HG02678 (cell line): ENCODE measurements around the gene KLF13.

Source experiments
- ATAC-seq: cut with Tn5 transposase; IDR thresholded peaks from one replicate; pipeline ENCODE4 v1.9.1; 2021; ENCODE audit warnings: mild to moderate bottlenecking, moderate library complexity; ENCODE audit not compliant: unreplicated experiment

The KLF13 gene

DNA sequence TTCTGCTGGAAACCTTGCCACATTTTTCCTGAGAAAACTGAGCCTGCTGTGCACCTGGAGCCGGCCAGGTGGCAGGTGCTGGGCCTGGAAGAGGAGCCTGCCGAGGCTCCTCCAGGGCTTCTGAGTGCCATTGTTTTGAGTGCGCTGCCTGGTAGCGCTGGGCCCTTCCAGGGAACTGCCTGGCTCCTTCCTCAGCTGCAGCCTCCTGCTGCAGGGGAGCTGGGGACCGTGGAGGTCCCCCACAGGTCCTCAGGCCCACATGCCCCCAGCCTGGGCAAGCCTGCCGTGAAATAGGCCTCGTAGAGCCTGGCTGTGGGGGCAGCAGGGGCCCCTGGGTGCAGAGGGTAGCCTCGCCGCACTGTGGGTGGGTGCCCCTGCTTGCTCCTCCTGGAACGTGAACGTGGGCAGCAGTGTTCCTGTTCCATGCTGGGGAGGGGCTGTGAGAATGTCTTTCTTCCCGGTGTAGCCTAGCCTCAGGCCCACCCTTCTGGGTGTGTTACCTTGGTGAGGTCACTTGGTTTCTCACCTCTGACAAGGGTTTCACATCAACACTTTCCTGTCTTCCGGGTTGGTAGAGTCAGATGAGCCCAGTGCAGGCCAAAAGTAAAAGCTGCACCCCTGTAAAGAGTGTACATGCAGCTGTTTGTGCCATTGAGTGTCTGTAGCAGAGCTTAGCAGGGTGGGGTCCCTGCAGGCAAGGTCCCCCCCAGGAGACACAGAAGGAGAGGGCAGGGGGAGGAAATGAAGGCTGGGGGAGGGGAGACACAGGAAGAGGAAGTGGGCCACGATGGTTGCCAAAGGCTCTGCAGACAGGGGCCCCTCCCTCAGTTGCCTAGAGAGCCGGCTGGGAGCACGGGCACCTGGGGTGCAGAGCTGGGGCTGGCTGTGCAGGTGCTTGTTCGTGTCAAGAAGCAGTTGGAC lies 34.5 kb downstream of the KLF13 start:
- ATAC-seq = peak; percentile 70

DNA sequence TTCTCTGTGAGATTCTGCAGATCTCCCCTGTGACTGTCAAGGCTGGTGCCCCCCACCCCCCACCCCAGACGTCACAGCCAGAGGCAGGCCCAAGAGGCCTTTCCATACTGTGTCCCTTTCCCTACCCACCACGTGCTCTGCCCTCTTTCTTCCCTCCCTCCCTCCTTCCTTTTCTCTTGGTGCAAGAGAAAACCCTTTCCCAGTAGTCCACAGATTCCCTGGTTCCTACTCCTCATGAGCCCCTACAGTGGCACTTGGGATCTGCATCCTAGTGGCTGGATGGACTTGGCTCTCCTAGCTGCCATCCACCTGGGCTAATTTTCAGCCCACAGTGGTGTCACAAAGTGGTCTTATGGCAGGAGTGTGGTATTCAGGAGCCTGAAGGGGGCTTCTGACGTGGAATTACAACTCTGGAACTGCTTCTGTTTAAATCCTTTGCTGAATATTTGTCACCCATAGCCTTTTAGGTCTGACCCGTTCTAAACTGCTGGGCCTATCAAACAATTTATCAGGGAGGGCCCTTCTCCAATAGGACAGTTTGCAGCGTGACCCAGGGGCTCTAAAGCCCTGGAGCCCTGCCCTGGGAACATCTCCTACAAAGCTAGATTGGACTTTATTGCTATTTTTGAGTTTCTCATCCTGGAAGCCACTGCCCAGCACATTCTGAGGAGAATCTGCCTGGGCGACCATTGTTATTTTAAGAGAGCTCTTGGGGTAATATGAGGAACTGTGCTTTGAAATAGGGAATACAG lies 35.3 kb downstream of the KLF13 start:
- ATAC-seq = no peak

DNA sequence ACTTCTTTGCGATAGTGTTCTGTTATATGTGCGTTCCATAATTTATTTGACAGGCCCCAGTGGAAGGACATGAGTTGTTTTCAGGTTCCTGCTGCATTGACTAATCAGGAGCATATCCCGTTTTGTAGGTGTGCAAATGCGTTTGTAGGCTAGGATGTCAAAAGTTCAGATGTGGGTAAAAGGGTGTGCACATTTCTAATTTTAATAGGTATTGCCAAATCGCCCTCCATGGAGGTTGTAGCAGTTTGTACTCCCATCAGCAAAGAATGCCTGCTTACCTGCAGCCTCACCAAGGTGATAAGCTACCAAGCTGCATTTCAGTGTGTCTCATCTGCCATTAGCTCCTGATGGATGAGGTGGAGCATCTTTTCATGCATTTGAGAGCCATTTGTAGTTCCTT lies 36.3 kb downstream of the KLF13 start:
- no peak for ATAC-seq

DNA sequence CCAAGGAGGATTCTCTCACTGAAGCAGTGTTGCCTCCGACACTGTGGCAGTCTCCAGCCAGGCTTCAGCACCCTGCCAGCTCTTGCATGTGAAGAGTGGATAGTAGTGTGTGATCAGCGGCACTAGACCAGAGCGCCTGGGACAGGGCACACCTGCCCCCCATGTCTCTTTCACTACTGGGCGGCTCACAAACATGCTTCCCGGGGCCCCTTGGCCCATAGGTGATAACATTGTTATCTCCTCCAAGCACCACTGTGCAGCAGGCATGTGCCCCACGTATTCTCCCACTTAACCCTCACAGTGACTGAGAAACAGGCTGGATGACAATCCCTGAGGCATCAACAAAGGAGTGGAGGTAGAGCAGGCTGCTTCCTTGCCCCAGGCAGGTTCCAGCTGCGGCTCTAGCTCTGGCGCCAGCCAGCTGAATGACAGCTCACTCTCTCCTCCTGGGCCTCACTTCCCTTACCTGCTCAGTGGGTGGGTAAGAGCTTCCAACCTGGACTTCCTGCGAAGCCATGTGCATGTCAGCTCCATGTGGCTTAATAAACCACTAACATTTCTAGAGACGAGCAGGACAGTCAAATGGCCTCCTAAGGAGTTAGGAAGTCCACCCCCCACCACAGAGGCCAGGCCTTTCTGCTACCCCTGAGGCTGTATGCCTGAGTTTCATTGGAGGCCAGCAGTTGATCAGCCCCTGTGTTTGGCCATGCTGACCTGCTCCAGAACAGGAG lies 37.8 kb downstream of the KLF13 start:
- no peak for ATAC-seq

DNA sequence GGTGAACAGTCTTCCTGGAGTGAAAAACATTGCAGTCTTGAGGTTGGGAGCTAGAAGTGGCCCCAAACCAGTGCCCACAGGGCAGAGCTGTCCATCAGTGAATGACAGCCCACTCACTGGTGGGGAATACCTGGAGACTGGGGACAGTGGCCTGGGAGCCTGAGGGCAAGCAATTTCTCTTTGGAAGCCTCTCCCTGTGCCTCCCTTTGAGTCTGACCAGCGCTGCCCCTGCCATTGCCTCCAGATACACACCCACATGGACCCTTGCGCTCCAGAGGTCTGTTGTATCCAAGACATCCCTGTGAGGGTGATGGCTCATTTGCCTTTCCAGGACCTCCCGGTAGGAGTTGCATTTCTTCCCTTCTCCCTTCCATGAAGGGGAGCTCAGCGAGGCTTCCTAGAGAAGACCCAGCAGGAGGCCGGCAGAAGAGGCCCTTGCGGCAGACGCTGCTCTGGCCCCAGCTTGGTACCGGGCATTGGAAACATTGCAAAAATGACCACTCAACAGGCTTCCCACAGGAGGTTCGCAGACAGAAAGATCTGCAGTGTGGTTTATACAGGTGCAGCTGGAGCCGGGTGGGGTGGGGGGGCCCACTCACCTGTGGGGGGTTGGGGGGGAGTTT lies 38.5 kb downstream of the KLF13 start:
- no peak for ATAC-seq

DNA sequence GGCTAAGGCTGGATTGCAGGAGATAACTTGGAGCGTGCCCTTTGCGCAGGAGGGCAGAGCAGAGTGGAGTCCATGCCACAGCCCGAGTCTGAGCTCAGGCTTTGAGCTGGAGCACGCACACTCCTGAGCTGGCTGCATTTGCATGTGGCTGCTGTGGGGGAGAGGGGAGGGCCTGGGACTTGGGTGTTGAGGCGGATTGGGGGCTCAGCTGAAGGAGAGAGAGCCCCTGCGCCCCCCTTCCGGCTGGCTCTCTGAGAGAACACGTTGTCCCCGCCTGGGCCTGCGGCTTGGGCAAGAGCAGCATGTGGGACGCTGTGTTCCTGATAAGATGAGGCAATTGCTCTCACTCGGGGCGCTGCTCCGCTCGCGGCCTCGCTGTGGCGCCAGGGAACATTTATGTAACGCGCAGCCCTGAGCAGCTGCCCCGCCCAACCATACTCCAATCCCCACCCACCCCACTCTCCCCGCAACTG lies 39.1 kb downstream of the KLF13 start:
- peak; percentile 50 for ATAC-seq

DNA sequence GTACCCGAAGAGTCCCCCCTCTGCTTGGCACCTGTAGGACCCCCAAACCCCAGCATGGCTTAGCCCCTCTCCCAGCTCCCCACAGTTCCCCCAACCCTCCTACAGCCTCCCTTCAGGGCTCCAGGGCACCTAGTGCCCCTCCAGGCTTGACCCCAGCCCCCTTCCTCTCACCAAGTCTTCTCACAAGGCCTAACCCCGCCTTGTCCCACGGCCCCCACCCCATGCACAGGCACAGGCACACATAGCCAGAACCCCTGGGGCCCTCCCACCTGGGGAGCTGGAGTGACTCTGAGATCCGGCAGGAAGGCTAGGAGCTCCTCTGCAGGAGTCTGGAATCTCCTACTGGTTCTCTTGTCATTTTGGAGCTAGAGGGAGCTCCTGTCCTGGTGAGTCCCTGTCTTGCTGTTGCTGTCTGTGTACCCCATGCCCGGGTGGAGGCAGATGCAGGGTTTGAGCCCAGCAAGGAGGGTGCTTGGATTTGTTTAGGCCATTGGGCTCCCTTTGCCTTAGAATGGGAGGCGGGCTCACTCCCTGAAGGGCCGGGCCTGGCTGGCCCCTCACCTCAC lies 39.6 kb downstream of the KLF13 start:
- ATAC-seq = no peak

DNA sequence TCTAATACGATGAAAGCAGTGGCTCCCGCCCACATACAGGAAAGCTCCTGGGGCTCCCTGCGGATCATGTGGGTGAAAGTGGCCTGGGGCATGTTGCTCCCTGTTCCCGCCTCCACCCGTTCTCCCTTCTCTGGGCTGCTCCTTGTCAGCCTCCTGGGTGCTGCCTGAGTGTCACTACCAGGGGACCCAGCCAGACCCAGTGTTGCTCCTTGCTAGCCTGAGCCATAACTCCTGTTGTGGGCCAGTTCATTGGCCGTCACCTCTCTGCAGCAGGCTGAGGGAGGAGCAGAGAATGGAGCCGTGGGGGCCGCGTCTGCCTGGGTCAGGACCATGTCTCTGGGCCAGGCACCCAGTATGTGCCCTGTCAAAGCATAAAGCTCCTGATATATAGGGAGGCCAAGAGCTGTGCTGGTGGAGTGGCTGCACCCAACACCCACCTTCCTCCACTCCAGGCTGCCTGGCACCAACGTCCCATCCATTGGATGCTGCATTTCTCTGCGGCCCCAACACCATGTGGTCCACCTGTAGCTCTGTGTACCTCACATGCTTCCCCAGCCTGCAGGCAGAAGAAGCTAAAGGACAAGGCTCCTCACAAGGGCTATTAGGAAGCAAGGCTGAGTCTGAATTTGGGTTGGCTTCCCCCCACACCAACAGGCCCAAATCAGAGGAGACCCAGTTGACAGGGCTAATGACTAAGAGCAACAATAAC lies 40.5 kb downstream of the KLF13 start:
- ATAC-seq = peak; percentile 7

DNA sequence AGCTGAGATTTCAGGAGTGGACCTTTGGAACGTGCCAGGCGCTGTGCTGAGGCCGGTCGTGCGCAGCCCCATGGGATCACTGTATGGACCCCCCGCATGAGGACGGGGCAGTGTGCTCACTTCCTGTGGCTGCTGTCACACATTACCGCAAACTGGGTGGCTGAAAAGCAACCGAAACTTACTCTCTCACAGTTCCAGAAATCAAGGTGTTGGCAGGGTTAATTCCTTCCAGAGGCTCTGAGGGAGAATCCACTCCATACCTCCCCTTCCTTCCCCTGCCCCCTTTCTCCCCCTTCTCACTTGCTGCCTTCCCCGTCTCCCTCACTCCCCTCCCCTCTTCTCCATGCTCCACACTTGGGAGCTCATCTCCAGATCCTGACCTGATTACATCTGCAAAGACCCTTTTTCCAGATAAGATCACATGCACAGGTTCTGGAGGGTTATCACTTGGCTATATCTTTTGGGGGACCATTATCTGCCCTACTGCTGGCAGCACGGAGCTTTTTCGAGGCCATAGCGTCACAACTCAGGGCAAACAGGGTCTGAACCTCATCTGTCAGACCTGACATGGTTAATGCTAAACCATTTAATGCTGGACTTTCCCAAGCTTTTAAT lies 41.2 kb downstream of the KLF13 start:
- peak; percentile 57 for ATAC-seq

DNA sequence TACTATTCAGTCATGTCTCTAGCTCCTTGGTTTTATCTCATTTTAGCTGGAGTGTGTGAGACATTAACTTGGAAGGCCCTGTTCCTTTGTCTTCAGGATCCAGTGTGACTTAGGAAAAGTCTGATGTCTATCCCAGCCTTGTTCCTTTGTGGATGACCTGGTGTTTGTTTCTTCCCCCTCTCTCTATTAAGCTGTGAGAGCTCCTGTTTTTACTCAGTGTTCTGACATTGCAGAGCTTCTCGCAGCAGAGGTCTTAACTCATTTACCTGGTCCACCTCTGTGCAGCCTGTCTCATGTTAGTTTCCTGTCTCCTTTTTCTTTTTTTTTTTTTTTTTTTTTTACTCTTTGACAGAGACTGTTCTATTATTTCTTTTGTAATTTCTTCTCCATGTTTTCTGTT lies 43.1 kb downstream of the KLF13 start:
- ATAC-seq = no peak

DNA sequence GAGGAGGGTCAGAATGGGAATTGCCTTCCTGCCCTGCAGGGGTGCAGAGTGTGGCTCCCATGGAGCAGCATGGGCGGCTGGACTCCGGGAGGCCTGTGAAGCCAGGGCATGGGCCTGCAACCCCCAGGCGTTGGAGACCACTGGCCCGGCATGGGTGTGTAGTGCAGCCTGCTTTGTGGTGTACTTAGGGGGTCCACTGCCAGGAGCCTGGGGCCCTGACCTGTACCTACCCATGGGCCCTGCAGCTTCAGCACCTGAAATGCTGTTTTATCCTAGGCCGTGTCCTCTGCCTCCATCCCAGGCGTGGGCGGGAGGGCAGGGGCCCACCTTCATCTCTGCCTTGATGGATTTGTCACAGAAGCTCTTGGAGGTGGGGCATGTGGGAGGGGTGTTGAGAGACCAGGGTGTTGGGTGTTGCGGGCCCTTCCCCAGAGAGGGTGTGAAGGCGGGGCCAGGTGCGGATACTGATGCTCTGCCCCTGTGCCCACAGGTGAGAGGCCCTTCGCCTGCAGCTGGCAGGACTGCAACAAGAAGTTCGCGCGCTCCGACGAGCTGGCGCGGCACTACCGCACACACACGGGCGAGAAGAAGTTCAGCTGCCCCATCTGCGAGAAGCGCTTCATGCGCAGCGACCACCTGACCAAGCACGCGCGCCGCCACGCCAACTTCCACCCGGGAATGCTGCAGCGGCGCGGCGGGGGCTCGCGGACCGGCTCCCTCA lies 45.0 kb downstream of the KLF13 start:
- no peak for ATAC-seq

DNA sequence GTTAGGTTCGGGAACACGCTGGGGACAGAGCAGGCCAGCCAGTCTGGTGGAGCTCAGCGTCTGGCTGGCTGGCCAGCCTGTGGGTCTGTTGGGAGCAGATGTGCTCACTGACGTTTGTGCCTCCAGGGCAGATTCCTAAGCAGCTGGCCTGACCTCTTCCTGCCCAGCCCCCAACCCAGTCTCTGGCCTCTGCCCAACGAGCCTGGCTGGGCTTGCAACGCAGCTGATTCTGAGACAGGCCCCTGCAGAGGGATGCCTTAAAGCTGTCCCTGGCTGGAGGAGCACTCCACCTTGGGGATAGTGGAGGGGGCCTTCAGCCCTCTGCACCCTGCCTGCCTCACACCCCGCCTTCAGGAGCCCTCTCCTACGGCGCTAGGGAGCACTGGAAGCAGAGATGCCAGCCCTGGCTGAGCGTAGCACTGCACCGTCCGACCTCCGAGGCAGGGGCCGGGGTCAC lies 46.0 kb downstream of the KLF13 start:
- ATAC-seq = no peak

DNA sequence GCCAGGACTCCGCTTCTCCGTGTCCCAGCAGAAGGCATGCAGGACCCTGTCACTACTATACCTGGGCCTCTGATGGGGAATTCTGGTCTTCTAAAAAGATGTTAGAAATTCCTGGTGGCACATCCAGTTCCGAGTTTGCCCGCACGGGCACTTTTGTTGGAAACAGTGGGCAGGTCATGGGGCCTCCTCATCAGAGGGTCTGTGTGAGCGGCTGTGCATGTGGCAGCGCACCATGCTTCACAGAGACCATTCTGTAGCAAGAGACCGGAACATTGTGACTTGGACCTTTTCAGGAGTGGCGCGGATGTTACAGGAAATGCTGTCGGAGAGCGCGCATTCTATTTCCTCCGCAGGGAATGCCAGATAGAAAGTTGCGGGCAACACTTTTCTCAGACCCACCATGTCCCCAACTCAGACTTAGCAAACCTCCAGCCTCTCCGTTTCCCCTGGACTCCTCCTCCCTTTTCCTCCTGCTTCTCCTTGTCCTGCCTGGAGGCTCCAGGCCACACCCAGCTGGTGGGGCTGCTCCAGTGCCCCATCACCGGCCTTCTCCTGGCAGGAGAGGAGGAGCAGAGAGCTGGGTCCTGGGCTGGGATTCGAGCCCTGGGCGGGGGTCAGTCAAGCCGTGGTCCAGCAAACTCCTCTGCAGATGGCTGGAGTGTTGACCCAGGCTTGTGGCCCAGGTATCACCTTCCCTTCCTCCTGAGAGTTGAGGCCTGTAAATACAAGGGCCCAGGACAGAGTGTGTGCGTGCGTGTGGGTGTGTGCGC lies 46.6 kb downstream of the KLF13 start:
- no peak for ATAC-seq

DNA sequence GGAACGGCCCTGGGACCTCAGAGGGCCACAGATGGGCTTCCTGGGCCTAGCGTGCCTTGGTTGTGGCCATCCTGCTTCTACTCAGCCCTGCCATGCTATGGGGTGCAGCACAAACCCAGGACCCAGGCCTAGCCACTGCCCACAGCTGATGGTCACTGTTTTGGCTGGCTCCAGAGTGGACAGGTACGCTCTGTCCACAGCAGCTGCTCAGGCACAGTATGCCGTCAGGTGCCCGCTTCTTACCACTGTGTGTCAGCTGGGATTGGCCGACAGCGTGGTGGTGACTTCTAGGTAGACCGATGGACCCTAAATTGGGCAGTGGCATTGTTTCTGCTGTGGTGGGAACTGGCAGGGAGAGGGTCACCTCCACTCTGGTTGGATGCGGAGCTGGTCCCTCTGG lies 47.3 kb downstream of the KLF13 start:
- no peak for ATAC-seq

DNA sequence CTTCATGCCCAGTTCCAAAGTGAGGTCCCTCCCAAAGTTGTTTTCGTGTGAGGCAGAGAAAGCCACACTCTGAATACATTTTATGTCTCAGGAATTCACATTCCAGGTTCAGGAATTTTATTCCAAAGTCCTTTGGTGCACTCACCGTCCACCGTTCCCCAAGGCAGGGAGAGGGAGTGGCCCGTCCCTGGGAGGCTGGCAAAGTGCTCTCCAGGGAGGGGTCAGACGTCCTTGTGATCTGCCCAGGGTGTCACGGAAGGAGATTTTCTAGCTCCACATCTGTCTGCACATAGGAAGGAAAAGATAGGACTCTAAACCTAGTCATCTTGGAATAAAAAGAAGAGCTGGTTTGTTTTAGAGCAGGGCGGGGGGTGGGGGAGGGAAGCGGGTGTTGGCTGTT lies 47.9 kb downstream of the KLF13 start:
- ATAC-seq = no peak

DNA sequence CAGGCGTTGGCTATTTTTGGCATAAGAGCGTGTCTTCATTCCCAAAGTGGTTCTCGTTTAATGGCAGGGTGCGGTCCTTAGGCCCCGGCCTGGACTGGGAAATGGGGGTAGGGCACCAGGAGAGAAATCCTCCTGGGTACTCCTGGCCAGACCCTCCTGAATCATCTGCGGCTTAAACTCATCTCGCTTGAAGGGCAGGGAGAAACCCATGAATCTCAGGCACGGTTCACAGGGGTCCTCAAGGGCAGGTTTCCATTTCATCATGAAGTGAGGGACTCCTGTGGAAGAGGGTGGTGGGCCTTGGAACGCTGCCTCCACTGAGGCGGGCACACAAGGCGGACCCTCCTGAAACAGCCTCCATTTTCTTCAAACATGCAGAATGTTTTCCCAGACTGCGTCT lies 48.4 kb downstream of the KLF13 start:
- ATAC-seq = no peak

DNA sequence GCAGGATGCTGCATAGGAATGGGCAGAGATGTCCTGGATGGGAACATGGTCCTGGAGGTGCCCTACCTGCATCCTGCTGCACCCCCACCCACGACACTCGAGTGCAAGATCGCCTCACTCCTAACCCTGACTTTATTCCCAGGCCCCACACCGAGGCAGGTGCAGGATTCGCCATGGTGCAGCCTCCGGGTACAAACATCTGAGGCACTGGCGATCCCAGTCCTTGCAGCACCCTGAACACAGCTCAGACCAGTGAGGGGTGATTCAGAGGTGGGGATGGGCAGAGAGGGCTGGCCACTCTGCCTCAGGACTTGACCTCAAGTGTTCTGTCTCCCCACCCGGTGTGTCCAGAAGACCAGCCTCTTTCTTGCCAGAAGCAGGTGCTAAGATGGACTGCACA lies 49.1 kb downstream of the KLF13 start:
- no peak for ATAC-seq

DNA sequence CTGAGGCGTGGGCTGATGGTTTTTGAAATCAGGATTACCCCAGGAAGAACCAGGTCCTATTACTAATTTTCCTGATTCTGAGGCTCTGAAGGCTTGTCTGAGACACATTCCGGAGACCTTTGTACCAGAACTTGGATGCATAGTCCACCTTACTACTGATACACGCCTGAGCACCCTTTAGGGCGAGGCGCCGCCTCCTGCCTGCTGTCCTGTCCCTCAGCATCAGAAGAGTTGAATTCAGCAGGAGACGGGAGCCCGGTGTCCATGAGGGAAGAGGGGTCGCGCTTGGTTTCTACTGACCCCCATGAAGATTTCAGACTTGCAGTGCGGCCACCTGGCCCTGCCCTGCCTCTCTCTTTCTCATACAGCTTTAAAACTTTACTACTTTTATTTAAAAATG lies 49.9 kb downstream of the KLF13 start:
- ATAC-seq = no peak
